Brain pericyte (primary cell): ENCODE measurements around the gene PROP1.
"Not testable (repeated sequence)": the region's sequence is repeated elsewhere in the genome, so short reads cannot be mapped to it uniquely, and the experiment has no call there.

Experiments used
- DNase-seq: peaks from one replicate; pipeline ENCODE4 v3.0.0-alpha.2; 2012; ENCODE audit warnings: low read depth, low spot score

Gene PROP1

GRCh38 chr5:177982956-177983355 is 13.1 kb downstream of the PROP1 start:
- DNase-seq: no peak

- DNase-seq: no peak
Observed at GRCh38 chr5:177982072-177982727, 13.8 kb downstream of the PROP1 start.

GRCh38 chr5:177981296-177982071 is 14.6 kb downstream of the PROP1 start:
- no peak for DNase-seq

GRCh38 chr5:177980743-177981151 is 15.3 kb downstream of the PROP1 start:
- no peak for DNase-seq

GRCh38 chr5:177977600-177977999 is 18.4 kb downstream of the PROP1 start:
- not testable (repeated sequence) for DNase-seq

- DNase-seq: no peak
Observed at GRCh38 chr5:177973066-177973635, 22.9 kb downstream of the PROP1 start.

GRCh38 chr5:177972613-177973012 is 23.4 kb downstream of the PROP1 start:
- DNase-seq: no peak

- DNase-seq: not testable (repeated sequence)
Observed at GRCh38 chr5:177972014-177972413, 24.0 kb downstream of the PROP1 start.

GRCh38 chr5:177968661-177969211 is 27.3 kb downstream of the PROP1 start:
- no peak for DNase-seq

- no peak for DNase-seq
Observed at GRCh38 chr5:177967221-177967887, 28.7 kb downstream of the PROP1 start.

- DNase-seq: no peak
Observed at GRCh38 chr5:177966839-177967166, 29.2 kb downstream of the PROP1 start.

GRCh38 chr5:177966009-177966838 is 29.8 kb downstream of the PROP1 start:
- DNase-seq: no peak

- DNase-seq: no peak
Observed at GRCh38 chr5:177964471-177964870, 31.6 kb downstream of the PROP1 start.

GRCh38 chr5:177963966-177964365 is 32.1 kb downstream of the PROP1 start:
- no peak for DNase-seq

GRCh38 chr5:177959315-177959714 is 36.7 kb downstream of the PROP1 start:
- no peak for DNase-seq

GRCh38 chr5:177958696-177959095 is 37.3 kb downstream of the PROP1 start:
- DNase-seq: no peak

GRCh38 chr5:177957241-177957640 is 38.8 kb downstream of the PROP1 start:
- no peak for DNase-seq

- not testable (repeated sequence) for DNase-seq
Observed at GRCh38 chr5:177953101-177953500, 42.9 kb downstream of the PROP1 start.

GRCh38 chr5:177949656-177950055 is 46.4 kb downstream of the PROP1 start:
- DNase-seq: not testable (repeated sequence)

GRCh38 chr5:177949065-177949464 is 47.0 kb downstream of the PROP1 start:
- DNase-seq: not testable (repeated sequence)

- DNase-seq: not testable (repeated sequence)
Observed at GRCh38 chr5:177947912-177948311, 48.1 kb downstream of the PROP1 start.
